Midbrain (tissue), 1 donor: ENCODE results near the gene EFS.

ENCODE experiments used
- DNase-seq: peaks from one replicate; lab custom pipeline; 2025; lab: John Stamatoyannopoulos, UW

Gene EFS

GRCh38 chr14:23358042-23358441 is 6.9 kb downstream of the EFS start:
- no peak for DNase-seq

- DNase-seq: no peak
These were observed 7.7 kb downstream of the EFS start for GRCh38 chr14:23357261-23357660.

- no peak for DNase-seq
These were observed 8.3 kb downstream of the EFS start for GRCh38 chr14:23356662-23357061.

- no peak for DNase-seq
These were observed 9.0 kb downstream of the EFS start for GRCh38 chr14:23355871-23356435.

- no peak for DNase-seq
These were observed 10.0 kb downstream of the EFS start for GRCh38 chr14:23354990-23355389.

- no peak for DNase-seq
These were observed 11.6 kb downstream of the EFS start for GRCh38 chr14:23353433-23353780.

GRCh38 chr14:23352506-23353432 is 12.2 kb downstream of the EFS start, which contains the start of gene SLC22A17:
Gene SLC22A17, minus strand, starts transcription at chr14:23352887.
- peak; percentile 92 for DNase-seq

GRCh38 chr14:23351681-23352505 is 13.1 kb downstream of the EFS start:
- DNase-seq: peak; percentile 38

- no peak for DNase-seq
These were observed 15.7 kb downstream of the EFS start for GRCh38 chr14:23349156-23349845.

GRCh38 chr14:23348297-23348655 is 16.7 kb downstream of the EFS start:
- no peak for DNase-seq

GRCh38 chr14:23347406-23348296 is 17.3 kb downstream of the EFS start:
- DNase-seq: no peak

- DNase-seq: no peak
These were observed 18.1 kb downstream of the EFS start for GRCh38 chr14:23346693-23347405.

- DNase-seq: no peak
These were observed 18.8 kb downstream of the EFS start for GRCh38 chr14:23345987-23346692.

- DNase-seq: no peak
These were observed 20.5 kb downstream of the EFS start for GRCh38 chr14:23344481-23344880.

GRCh38 chr14:23339506-23340268 is 25.3 kb downstream of the EFS start:
- DNase-seq: no peak

GRCh38 chr14:23335623-23336022 is 29.3 kb downstream of the EFS start:
- no peak for DNase-seq

- DNase-seq: peak; percentile 82
These were observed 36.8 kb downstream of the EFS start for GRCh38 chr14:23327947-23328744.
